Measurements from ENCODE around the gene VCL.
A peak's percentile ranks its signal among the peaks of the same experiment; 100 is the strongest.

Gene VCL

DNA sequence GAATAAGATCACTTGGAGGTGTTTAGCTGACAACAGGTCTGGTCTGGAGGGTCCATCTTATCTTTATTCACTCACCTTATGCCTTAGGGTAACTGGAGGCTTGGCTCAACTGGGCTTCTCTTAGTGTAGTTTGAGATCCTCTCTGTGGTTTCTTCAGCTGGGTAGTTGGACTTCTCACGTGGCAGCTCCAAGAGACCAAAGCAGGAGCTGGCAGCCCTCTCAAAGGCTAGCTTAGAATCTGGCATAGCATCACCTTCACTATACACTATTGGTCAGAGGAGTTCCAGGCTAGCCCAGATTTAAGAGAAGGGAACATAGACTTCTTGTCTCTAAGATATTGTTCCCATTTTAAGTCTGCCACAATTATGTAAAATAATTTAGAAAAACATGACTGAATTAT, 169.5 kb downstream of the VCL start:
- H3K27ac ChIP-seq, result peak overlapping the region; percentile 88
- H3K36me3 ChIP-seq, result no peaks in the 10 kb centered on the region
- H3K9me3 ChIP-seq, result no peaks in the 10 kb centered on the region
- H3K4me1 ChIP-seq (ENCODE audit: control insufficient read depth in 1 of 2, insufficient read depth in 1 of 2, low read depth in 1 of 2, low read length in 1 of 2), result peaks cover 72 to 73% of the 10 kb centered on the region in 2 experiments
- TF ChIP-seq, protein P1, sequence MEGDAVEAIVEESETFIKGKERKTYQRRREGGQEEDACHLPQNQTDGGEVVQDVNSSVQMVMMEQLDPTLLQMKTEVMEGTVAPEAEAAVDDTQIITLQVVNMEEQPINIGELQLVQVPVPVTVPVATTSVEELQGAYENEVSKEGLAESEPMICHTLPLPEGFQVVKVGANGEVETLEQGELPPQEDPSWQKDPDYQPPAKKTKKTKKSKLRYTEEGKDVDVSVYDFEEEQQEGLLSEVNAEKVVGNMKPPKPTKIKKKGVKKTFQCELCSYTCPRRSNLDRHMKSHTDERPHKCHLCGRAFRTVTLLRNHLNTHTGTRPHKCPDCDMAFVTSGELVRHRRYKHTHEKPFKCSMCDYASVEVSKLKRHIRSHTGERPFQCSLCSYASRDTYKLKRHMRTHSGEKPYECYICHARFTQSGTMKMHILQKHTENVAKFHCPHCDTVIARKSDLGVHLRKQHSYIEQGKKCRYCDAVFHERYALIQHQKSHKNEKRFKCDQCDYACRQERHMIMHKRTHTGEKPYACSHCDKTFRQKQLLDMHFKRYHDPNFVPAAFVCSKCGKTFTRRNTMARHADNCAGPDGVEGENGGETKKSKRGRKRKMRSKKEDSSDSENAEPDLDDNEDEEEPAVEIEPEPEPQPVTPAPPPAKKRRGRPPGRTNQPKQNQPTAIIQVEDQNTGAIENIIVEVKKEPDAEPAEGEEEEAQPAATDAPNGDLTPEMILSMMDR (IDR thresholded peaks at IDR 0.05), result no peak
- H3K27me3 ChIP-seq, result no peaks in the 10 kb centered on the region
- H3K4me3 ChIP-seq (ENCODE audit: low read depth in 1 of 2, low read length in 1 of 2), result peak overlapping the region in 1 of 2 experiments; percentile 25

Measured in neutrophil (primary cell).